HG03280 (cell line): Measurements from ENCODE around the gene NRDE2.
A peak's percentile ranks its signal among the peaks of the same experiment; 100 is the strongest.

Experiments
- ATAC-seq: cut with Tn5 transposase; IDR thresholded peaks from one replicate; pipeline ENCODE4 v1.9.1; 2021; ENCODE audit warnings: mild to moderate bottlenecking, moderate library complexity; ENCODE audit not compliant: unreplicated experiment

NRDE2 gene

DNA sequence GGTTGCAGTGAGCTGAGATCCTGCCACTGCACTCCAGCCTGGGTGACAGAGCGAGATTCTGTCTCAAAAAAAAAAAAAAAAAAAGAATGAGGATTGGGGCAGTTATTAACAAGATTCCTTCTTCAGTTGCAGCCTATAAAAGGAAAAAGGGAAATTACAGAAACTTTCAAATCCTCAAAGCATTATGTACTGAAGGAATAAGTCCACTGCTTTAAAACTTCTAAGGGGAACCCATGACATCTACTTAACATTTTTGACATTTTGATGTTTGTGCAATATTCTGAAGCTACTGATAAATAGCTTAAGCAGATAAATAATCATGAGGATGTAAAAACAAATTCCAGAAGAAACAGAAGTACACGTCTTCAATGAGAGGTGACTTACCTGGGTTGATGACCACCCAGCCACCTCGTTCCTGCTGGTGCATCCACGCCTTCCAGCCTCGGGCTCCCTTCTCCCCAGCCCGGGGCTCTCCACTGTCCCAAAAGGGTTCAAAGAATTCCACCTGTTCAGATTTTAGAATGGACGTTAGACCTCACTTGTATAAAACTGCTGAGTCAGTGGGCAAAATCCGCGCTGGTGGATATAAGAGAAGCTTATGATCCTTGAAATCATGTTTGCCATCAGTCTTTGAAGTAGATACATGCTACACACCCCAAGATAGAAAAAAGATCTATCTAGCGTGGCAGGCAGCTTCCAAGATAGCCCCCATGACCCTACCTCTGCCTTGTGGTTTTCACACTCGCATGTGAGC lies 33.7 kb downstream of the NRDE2 start:
- no peak for ATAC-seq

GRCh38 chr14:90296641-90297040 lies 35.1 kb downstream of the NRDE2 start:
- no peak for ATAC-seq

DNA sequence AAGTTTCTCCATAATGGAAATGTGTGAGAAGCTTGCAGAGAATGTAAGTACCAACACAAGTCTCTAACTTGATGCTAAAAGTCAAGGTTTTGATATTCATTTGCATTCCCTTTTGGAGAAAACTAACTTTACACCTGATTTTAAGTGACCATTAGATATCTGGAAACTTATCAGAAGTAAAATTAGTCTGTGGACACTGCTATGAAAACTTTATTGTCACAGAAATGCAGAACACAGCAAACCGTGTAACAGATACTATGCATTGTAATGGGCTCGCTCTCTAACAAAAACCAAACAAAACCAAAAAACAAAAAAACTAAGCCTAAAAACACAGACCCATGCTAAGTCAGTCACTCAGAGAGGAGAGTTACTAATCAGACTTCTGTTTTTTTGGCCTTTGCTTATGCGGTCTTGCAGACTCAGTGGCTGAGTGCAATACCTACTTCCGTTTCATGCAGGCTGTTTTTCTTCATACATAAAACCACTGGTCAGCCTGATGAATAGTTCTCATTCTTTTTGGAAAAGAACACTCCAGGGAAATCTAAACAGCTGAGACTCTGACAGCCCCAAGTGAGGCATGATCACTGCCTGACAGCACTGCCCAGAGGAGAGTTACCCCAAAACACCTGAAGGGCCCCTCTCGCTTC lies 35.7 kb downstream of the NRDE2 start:
- no peak for ATAC-seq

DNA sequence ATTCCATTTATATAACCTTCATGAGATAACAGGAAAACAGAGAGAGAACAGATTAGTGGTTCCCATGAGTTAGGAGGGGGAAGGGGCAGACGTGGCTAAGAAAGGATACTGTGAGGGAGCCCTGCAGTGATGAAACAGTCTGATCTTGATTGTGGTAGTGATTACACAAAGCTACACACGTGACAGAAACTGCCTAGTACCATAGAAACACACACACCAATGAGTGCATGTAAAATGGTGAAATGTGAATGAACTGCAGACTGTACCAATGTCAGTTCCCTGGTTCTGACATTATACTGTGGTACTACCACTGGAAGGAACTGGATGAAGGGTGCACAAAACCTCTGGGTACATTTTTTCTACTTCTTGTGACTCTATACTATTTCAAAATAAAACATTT lies 36.9 kb downstream of the NRDE2 start:
- ATAC-seq = no peak

- ATAC-seq = no peak
Observed at GRCh38 chr14:90293766-90294730, 37.7 kb downstream of the NRDE2 start.

DNA sequence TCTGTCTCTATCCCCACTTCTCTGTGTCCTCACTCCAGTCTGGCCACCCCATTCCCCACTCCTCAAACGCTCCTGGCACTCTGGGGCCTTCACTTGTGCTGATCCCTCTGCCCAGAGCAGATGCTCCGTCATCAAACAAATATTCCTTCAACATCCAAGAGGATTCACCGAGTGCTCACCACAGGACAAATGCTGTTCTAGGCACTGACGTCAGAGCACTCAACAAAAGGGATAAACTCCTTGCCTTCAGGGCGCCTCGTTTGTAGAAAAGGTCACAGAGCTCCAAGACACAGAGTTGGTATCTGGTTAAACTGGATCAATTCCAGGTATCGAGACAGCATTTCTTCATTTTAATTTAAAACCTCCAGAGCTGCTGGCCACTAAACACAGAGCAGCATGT lies 40.0 kb downstream of the NRDE2 start:
- ATAC-seq = no peak

GRCh38 chr14:90290337-90291011 lies 41.3 kb downstream of the NRDE2 start:
- ATAC-seq = no peak

DNA sequence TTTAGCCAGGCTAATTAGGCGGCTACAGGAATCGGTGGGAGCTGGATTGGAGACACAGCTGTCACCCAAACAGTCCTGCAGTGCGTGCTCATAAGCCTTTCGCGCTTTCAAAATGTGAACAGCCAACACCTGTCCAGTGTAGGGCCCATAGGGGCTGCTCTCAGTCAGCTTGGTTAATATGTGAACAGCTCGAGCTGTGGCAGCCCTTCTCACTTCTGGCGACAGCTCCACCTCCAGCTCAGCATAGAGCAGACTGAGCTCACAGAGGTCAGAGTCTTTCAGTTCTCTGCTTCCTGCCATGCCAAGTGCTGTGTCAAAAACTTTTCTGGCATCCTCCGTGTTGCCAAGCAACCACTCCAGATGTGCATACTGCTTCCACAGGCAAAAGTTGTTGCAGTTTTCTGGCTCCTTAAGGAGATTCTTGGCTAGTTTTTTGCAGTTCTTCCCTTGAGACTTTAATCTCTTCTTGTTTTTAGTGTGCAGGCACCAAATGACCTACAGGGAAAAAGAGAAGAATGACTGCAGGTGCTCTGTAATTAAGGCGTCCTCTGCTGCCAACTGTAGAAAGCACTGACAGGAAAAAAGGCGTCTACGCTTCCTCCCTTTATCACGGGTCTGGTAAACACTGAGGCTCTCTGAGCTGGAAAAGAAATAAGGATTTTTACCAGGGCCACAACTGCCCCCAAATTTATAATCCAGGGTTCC lies 42.9 kb downstream of the NRDE2 start:
- ATAC-seq = peak; percentile 76

DNA sequence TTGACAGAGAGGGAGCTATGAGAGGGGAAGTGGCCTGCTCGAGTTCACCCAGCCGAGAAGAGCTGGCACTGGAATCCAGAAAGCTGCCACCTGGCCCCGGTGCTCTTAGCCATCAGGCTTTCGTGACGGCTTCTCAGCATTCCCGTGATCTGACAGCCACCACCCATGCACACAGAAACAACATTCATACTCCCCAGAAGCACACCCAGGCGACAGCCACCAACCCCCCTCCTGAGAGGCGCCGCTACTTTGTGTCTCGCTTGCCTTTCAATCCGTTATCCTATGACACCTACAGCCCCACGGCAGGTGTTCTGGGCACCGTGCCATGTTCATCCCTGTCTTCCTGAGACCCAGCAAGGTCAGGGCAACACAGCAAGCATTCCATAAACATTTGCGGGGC lies 44.0 kb downstream of the NRDE2 start:
- ATAC-seq = no peak

- ATAC-seq = no peak
Observed at GRCh38 chr14:90281756-90282155, 50.0 kb downstream of the NRDE2 start.

- no peak for ATAC-seq
Observed at GRCh38 chr14:90281261-90281660, 50.5 kb downstream of the NRDE2 start.

DNA sequence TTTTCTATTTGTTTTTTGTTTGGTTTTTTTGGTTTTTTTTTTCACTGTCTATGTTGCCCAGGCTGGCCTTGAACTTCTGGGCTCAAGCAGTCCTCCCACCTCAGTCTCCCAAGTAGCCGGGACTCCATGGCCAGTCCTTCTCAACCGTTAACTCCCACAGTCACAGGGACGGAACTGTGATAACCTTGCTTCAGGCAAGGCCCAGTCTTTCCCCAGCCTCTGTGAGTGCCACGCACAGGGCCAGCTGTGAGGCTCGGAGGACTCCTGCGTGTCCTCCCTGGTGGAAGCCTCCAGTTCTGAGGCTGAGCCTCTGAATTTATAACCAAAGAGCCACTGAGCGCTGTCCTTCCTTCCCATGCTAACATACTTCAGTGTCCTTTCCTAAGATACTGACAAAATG lies 51.6 kb downstream of the NRDE2 start:
- ATAC-seq = no peak

- no peak for ATAC-seq
Observed at GRCh38 chr14:90278199-90279175, 53.3 kb downstream of the NRDE2 start.

DNA sequence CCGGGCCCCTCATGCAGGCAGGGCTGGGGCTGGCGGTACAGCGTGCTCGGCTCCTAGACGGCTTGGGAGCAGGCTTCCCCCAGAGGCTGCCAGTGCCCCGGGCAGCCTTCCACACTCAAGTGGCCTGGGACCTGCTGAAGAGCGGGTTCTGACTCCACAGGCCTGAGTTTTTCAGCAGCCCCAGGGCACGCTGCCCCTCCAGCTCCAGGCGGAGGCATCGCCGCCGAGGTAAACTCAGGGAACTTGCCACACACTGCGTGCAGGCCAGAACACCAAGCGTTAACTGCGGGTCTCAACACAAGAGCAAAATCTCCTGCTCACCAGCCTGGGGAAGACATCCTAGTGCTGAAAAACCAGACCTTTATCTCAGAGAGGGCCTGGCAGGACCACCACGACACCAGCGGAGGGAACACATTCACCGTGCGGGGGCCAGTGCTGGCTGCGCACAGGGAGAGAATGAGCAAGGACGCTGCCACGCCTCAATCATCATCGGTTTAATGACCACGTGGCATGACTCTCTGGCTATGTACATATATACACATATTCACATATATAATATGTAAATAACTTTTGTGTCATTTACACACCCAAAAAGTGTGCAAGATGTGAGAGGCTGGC lies 54.1 kb downstream of the NRDE2 start:
- ATAC-seq = no peak

DNA sequence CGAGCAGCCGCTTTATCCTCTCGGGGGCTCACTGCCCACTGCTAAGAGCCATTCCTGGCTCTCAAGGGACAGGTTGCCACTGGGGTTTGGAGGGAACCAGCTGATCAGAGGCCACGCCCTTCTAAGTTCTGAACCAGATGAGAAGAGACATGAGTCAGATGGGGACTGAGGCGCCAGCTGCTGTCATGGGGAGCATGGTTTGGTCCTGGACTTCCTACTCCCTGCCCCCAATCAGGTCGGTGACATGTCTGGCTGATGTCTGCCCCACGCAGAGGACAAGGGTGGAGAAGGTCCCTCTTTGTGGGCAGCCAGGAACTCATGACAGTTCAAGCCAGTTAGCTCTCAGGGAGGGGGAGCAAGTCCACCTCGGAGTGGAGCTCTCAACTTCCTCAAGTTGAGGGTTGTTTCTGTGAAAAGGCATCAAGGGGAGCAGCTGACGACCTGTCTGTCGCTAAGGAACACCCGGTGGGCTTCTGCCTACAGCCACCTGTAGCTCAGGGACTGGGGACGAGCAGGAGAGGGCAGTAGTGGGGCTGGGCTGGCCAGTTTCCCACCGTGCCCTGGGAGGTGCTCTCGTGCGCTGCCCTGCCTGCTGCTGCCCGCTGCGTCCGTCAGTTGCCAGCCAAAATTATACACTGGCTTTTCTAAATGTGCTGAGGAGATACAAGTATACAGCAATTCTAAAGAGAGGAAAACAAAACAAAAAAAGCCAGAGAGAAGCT lies 54.9 kb downstream of the NRDE2 start:
- no peak for ATAC-seq

DNA sequence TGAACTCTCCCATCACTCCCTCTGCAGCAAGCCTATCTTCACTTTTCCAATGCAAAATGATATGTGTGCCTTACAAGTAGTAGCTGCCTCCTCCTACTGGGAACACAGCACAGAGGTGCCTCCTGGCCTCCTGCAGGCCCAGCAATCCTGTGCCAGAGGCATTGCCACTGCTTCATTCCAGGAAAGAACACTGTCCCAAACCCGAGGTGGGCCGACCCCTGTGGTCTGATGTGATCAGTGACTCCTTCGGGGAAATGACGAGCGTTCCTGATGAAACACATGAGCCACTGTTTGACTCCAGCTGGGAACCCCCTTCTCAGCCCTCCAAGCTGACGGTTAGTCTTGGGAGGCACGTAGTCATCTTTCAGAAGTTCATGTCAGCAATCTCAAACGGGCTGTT lies 55.9 kb downstream of the NRDE2 start:
- ATAC-seq = no peak

DNA sequence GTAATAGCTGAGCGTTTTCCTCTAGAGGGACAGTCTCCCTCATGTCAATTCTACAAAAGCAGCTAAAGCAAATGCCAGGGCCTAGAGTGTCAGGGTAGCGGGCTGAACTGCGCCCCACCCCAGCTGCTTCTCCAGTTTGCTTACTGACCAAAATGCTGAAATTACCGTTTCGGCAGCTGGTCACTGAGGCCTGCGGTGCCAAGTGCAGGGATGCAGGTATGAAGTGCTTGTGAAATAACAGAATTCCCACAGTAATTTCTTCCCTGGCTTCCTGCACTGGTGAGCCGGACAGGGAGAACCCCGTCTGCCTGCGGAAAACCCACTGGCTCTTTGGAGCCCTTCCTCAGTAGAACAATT lies 56.3 kb downstream of the NRDE2 start:
- no peak for ATAC-seq

DNA sequence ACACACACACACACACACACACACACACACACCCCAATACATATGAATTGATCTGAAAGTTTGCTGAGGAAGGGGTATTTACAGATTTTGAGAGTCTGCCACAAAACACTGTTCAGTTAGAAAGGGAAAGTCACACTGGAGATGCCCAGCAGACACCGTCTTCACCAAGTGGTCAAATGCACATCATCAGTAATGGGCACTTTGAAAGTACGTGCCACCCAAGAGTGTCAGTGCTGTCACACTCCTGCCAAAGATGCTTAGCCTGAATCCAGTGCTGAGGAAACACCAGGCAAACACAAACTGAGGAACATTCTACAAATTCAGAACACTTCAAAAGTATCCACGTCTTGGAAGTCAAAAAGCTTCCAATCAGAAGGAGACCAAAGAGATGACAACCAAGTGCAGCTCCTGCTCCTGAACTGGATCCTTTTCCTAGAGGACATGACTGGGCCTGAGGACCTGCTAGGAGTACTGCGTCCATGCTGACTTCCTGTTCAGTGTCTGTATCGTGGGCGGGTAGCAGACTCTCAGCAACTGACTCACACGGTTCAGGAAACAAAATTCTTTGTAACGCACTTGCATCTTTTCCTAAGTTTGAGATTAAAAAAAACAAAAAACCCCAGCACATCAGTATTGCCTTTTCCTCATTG lies 56.8 kb downstream of the NRDE2 start:
- ATAC-seq = no peak
